ENCODE measurements around the gene ALG13.
"Not testable (repeated sequence)": the region's sequence is repeated elsewhere in the genome, so short reads cannot be mapped to it uniquely, and the experiment has no call there.

Gene ALG13

DNA sequence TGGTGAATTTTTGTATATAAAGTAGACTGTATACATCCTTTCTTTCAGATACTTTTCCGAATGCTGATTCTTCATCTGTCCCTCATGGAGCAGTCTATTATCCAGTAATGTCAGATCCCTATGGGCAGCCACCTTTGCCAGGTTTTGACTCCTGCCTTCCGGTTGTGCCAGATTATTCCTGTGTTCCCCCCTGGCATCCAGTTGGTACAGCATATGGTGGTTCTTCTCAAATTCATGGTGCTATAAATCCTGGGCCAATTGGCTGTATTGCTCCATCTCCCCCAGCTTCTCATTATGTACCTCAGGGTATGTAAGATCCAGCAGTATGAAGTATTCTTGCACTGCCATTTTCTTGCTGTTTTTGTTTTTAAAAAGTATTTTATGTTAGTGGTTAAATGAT lies 78.7 kb downstream of the ALG13 start:
- DNase-seq (ENCODE audit: low spot score) = no peak

DNA sequence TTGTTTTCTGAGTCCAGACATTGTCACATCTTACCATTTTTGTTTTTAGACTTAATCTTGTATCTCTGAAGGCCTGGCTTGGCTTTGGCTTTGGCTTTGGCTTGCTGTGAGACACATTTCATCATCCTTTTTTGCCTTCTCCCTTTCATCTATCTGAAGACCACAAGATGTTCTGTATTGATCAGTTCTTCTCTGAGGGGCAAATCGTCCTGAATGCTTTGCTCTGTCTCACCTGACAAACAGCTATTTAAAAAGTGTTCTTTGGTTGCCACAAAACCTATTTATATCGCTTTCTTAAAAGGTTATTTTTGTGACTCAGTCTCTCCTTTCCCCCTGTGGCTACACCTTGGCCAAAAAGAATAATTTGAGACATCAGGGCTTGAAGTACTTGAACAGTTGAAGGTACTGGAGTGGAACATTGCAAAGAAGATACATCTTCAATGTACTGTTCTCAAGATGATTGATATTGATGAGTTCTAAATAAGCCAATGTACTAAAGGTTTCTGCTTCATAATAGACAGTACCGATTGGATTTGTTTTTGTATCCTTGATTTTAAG lies 80.7 kb downstream of the ALG13 start:
- no peak for DNase-seq (ENCODE audit: low spot score)

DNA sequence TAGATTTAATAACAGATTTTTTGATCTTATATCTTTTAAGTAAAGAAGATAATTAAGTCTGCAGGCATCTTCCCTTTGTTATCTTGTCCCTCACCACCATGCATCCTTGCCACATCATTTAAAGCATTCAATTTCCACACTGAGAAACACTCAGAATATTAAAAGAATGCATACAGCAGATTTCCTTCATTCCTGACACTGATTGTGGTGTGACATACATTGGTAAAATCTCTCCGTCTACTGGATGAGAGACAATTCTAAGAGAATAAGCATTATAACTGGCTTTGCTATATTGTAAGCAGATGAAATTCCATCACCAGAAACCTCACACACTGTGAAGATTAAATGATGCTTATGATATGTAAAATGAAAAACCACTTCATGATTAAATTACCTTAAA lies 97.6 kb downstream of the ALG13 start:
- DNase-seq (ENCODE audit: low spot score) = no peak

DNA sequence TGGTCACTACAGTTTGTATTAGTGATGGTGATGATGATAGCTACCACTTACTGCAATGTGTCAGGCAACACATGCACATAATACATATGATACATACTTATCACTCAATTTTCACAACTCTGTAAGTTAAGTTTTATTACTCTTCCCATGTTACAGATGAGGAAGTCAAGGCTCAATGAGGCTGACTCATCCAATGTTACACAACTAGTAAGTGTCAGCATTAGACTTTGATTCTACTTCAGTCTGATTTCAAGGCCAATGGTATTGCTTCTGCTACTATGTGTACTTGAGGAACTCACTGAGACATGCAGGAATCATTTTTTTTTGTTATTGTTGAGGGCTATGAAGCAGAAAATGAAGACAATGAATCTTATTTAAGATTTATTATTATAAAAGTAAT lies 98.6 kb downstream of the ALG13 start:
- no peak for DNase-seq (ENCODE audit: low spot score)

DNA sequence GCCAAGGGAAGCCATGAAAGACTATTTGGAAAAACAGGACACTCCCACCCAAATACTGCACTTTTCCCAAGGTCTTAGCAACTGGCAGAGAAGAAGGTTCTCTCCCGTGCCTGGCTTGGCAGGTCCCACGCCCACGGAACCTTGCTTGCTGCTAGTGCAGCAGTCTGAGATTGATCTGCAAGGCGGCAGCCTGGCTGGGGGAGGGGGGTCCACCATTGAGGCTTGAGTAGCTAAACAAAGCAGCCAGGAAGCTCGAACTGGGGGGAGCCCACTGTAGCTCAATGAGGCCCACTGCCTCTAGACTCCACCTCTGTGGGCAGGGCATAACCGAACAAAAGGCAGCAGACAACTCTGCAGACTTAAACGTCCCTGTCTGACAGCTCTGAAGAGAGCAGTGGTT lies 103.7 kb downstream of the ALG13 start:
- no peak for DNase-seq (ENCODE audit: low spot score)

DNA sequence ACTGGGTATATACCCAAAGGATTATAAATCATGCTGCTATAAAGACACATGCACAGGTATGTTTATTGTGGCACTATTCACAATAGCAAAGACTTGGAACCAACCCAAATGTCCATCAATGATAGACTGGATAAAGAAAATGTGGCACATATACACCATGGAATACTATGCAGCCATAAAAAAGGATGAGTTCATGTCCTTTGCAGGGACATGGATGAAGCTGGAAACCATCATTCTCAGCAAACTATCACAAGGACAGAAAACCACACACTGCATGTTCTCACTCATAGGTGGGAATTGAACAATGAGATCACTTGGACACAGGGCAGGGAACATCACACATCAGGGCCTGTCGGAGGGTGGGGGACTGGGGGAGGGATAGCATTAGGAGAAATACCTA lies 109.1 kb downstream of the ALG13 start:
- not testable (repeated sequence) for DNase-seq (ENCODE audit: low spot score)
